Smooth muscle cell of trachea (primary cell): ENCODE results near the gene LPA. TPM values are rescaled to one million over a fixed set of nuclear protein-coding genes. Genes with fewer than 3 reads are reported as not detected.

Source experiments
- total RNA-seq: library from RNA; depleted of rRNA; stranded (reverse); fragments of >200 nt; gene quantifications from 2 replicates; pipeline ENCODE4 v1.2.1, GENCODE V29; 2014

The LPA gene
- total RNA-seq: not detected in 2 replicates

GRCh38 chr6:160664198-160664597 is at the start of gene LPA:
LPA (minus strand) TSS chr6:160664275; CDS start chr6:160664214, 61 bp downstream.

GRCh38 chr6:160701918-160702680 is 38.0 kb upstream of the LPA start, which contains the start of gene PLG:
PLG (plus strand) TSS chr6:160702244; CDS start chr6:160702305, 61 bp downstream.

Other genes starting within 250 kb of the LPA start
- not detected in 2 replicates for gene PLG, start 38.0 kb upstream of the LPA start, total RNA-seq